ENCODE results near the gene SPATA2L.
A peak's percentile ranks its signal among the peaks of the same experiment; 100 is the strongest.
"Not testable (repeated sequence)": the region's sequence is repeated elsewhere in the genome, so short reads cannot be mapped to it uniquely, and the experiment has no call there.

SPATA2L gene

DNA sequence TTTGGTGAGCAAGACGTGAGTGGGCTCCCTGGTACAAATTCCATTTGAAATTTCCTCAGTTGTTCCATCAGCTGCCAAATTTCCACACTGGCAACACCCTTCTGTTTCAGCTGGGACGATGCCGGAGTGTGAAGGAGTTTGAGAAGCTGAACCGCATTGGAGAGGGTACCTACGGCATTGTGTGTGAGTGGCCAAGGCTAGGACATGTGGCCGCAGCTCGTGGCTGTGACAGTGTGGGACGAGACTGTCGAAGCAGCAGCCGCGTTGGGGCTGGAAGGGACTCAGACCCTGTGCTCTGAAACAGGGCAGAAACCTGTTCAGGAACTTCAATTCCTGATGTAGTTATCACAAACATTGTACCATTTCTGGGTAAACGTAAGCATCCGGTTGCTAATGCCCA, 12.4 kb downstream of the SPATA2L start:
- no peak for DNase-seq

DNA sequence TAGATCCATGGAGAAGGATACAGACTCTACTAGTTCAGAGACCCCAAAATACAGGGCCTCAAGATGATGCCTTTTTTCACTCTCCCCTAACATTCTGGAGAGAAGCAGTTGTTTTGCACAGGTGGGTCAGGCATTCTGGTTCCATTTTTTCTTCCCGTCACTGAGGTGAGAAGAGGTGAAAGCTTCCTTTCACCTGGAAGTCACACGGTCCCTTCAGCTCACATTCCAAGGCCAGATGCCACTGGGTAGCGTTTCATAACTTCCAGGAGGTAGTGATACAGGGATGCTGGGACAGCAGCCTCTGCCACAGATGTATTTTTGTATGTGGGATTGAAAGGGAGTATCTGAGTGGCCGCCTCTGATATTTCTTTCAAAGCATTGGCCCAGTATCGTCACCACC, 13.1 kb downstream of the SPATA2L start:
- DNase-seq: no peak

GRCh38 chr16:89687092-89687940, 14.2 kb downstream of the SPATA2L start:
- no peak for DNase-seq

DNA sequence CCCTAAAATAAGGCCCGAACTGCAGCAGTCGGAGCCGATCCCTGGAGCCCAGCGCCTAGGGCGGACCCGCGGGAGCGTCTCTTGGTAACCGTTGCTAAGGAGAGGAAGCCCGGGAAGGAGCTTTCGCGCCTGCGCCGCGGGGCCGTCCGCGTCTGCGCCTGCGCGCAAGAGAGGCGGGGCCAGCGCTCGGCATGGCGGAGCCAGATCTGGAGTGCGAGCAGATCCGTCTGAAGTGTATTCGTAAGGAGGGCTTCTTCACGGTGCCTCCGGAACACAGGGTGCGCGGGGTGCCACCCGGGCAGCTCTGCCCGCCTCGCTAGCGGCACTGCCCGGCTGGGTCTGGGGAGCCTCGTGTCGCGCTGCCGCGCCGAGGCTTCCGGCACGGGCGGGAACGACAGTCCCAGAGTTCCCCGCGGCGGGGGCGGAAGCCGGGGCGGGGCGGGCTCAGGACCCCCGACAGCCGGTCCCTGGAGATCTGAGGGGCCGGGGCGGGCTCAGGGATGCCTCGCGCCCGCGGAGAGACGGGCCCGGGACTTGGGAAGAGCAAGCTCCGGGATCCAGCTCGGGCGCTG, 14.9 kb downstream of the SPATA2L start, which contains the start of gene CDK10:
CDK10 (plus strand) TSS at position 170 of the 572 bp plus-strand sequence; CDS start at position 192, 22 bp downstream.
- peak; percentile 91 for DNase-seq

DNA sequence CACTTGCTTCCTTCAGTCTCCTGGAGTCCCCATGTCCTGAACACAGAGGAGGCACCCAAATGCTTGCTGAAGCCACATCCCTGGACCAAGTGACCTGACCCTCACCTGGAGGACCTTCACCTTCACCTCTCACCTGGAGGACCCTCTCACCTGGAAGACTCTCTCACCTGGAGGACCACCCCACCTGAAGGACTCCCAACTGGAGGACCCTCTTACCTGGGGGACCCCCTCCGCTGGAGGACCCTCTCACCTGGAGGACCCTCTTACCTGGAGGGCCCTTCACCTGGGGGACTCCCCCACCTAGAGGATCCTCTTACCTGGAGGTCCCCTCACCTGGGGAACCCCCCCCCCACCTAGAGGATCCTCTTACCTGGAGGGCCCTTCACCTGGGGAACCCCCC, 15.6 kb downstream of the SPATA2L start:
- DNase-seq: no peak

GRCh38 chr16:89678258-89678657, 23.2 kb downstream of the SPATA2L start:
- no peak for DNase-seq

DNA sequence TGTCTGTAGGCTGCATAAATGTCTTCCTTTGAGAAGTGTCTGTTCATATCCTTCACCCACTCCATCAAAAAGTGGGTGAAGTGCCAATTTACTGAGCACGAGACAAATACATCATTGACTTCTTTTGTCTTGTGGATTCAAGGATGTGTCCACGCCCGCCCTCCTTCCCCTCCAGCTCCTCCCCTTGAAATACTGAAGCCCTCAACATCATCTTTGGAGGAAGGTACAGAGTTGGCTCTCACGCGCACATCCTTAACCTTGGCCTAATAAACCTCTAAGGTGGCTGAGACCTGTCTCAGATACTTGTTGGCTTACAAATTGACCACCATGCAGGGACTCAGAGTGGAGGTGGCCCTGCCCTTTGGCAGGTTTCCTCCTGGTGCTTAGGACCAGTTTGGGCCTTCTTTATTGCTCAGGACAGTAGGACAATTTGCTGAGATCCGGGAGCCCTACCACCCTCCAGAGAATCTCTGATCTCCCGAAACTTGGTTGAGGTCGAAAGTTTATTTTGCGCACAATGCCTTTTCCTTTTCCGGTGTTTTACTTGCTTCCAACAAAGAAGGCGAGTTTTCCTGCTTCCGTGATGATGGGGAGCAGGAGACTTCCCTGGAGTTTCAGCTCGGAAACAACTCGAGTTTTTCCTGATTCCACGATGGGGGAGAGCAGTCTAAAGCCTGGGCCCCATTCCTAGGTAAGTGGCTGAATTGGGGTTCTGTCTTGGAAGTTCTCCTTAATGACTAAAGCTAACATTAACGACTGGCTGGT, 29.1 kb downstream of the SPATA2L start:
- no peak for DNase-seq

DNA sequence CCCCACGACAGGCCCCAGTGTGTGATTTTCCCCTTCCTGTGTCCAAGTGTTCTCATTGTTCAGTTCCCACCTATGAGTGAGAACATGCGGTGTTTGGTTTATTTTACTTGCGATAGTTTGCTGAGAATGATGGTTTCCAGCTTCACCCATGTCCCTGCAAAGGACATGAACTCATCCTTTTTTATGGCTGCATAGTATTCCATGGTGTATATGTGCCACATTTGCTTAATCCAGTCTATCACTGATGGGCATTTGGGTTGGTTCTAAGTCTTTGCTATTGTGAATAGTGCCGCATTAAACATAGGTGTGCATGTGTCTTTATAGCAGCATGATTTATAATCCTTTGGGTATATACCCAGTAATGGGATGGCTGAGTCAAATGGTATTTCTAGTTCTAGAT, 29.9 kb downstream of the SPATA2L start:
- not testable (repeated sequence) for DNase-seq

- DNase-seq: no peak
Observed at GRCh38 chr16:89670496-89671431, 30.7 kb downstream of the SPATA2L start.

DNA sequence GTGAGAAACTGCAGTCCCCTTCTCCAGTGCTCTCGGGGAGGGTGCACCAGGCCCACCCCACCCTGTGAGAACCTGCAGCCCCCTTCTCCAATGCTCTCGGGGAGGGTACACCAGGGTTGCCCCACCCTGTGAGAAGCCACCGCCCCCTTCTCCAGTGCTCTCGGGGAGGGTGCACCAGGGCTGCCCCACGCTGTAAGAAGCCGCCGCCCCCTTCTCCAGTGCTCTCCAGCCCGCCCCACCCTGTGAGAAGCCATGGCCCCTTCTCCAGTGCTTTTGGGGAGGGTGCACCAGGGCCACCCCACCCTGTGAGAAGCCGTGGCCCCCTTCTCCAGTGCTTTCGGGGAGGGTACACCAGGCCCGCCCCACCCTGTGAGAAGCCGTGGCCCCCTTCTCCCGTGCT, 31.8 kb downstream of the SPATA2L start:
- no peak for DNase-seq

DNA sequence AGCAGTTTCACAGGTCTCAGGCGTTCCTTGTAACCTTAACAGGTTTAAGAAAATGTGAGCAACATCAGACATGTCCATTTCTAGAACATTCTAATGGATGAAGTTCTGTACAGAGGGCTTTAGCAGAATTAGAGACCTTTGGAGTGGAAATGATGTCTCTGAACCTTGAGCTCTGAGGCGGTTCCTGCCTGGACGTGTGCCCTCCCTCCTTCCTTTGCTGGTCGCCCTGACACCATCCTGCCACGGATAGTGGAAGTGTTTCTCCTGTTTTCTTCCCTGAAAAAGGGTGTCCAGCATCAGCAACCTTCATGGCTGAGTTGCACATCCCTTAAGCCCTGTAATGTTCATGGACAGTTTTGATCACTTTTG, 32.7 kb downstream of the SPATA2L start:
- no peak for DNase-seq

DNA sequence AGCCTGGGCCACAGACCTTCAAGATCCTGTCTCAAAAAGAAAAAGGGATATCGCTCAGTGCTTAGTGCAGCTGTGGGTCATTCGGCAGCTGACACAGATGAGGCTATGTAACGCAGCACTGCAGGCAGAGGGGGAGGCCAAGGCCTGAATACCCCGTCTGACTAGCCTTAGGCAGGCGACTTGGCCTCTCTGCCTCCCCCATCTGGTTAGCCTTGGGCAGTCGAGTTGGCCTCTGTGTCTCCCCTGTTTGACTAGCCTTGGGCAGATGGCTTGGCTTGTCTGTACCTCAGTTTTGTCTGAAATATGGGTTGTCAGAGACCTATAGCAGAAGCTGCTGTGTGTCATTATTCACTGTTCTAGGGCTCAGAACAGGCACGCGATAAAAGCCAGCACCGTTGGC, 33.9 kb downstream of the SPATA2L start:
- no peak for DNase-seq

DNA sequence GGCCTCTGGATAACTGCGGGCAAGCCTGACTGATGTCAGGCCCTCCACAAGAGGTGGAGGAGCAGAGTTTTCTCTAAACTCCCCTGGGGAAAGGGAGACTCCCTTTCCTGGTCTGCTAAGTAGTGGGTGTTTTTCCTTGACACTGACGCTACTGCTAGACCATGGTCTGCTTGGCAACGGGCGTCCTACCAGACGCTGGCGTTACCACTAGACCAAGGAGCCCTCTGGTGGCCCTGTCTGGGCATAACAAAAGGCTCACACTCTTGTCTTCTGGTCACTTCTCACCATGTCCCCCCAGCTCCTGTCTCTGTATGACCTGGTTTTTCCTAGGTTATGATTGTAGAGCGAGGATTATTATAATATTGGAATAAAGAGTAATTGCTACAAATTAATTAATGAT, 34.5 kb downstream of the SPATA2L start:
- DNase-seq: not testable (repeated sequence)

GRCh38 chr16:89664238-89664637, 37.3 kb downstream of the SPATA2L start:
- not testable (repeated sequence) for DNase-seq

- DNase-seq: no peak
Observed at GRCh38 chr16:89661215-89661614, 40.3 kb downstream of the SPATA2L start.

DNA sequence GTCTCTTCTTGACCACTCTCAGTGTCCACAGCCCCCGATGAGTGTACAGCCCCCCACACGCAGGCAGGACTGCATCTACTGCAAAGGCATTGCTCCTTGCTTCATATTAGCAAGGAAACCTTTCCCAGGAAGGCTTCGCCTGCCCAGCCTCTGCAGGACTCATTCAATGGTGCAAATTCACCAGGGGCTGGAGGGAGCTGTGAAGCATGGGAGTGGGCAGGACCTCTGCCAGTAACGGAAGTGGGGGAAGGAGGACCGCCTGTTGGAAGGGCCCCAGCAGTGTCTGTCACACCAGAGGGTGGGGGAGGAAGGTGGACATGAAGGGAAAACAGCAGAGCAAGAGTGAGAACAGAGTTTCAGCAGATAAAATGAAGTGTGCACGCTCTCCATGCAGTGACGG, 41.4 kb downstream of the SPATA2L start:
- no peak for DNase-seq

DNA sequence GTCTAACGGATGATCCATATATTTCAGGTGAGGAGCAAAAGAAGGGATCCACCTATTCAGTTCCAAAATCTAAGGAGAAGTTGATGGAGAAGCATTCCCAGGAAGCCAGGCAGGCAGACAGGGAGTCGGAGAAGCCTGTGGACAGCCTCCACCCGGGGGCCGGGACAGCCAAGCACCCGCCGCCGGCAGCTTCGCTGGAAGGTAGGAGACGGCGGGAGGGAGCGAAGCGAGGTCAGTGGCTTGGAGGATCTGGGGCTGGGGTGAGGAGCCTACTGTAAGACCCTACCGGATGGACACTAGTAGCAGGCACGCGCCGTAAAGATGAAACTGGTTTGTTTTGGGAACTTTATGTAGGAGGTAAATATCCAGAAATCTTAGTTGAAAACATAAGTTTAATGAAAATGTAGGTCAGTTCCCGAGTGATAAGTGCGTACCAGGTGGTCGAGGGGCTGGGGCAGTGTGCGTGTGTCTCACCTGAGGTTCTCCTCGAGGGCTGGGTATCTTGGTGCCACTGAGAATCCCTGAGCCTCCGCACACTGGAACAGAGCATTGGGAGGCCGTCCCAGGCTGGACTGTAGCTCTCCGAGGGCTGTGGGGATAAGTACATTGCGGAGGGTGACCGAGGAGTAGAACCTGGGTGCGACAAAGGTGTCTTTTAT, 43.2 kb downstream of the SPATA2L start:
- DNase-seq: no peak

- DNase-seq: peak; percentile 93
Observed at GRCh38 chr16:89657442-89658220, 43.9 kb downstream of the SPATA2L start, which contains the start of the genes CHMP1A and SPATA33. TSS of gene CHMP1A (minus strand) at chr16:89657708. CDS start at chr16:89657588, 120 bp downstream. TSS of gene SPATA33 (plus strand) at chr16:89657836. CDS start at chr16:89657912, 76 bp downstream.

GRCh38 chr16:89656435-89657121, 44.9 kb downstream of the SPATA2L start:
- no peak for DNase-seq

- DNase-seq: no peak
Observed at GRCh38 chr16:89655062-89655643, 46.4 kb downstream of the SPATA2L start.
